NCI-H2029 (cell line): Measurements from ENCODE around the gene ZNF831.

ENCODE experiments used
- DNase-seq: peaks from one replicate; lab custom pipeline; 2025; lab: John Stamatoyannopoulos, UW

Gene ZNF831

GRCh38 chr20:59181936-59182335 is 18.3 kb downstream of the ZNF831 start:
- DNase-seq = no peak

- no peak for DNase-seq
Observed at GRCh38 chr20:59182401-59183044, 18.9 kb downstream of the ZNF831 start.

DNA sequence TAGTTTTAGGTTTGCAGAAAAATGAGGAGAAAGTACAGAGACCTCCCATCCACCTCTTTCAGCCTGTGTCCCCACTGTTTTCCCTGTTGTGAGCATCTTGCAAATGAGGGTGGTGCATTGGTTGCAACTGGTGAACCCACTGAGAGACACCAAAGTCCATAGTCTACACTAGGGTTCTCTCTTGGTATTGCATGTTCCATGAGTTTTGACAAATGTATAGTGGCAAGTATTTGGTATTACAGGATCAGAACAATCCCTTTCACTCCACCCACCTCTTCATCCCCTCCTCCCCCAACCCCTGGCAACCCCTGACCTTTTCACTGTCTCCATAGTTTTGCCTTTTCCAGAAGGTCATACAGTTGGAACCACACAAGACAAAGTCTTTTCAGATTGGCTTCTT is 20.1 kb downstream of the ZNF831 start:
- DNase-seq = no peak

GRCh38 chr20:59184880-59185447 is 21.3 kb downstream of the ZNF831 start:
- no peak for DNase-seq

GRCh38 chr20:59185809-59186208 is 22.2 kb downstream of the ZNF831 start:
- DNase-seq = no peak

GRCh38 chr20:59190466-59190865 is 26.8 kb downstream of the ZNF831 start:
- no peak for DNase-seq

DNA sequence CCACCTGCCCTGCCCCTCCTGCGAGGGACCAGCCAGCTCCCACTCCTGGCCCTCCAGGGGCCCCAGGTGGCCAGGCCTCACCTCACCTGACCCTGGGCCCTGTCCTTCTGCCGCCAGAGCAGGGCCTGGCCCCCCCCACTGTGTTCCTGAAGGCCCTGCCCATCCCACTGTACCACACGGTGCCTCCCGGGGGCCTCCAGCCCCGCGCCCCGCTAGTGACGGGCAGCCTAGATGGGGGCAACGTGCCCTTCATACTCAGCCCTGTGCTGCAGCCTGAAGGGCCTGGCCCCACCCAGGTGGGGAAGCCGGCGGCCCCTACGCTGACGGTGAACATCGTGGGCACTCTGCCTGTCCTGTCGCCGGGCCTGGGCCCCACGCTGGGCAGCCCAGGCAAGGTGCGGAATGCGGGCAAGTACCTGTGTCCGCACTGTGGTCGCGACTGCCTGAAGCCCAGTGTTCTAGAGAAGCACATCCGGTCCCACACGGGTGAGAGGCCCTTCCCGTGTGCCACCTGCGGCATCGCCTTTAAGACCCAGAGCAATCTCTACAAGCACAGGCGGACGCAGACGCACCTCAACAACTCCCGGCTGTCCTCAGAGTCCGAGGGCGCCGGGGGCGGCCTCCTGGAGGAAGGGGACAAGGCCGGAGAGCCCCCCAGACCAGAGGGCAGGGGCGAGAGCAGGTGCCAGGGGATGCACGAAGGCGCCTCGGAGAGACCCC is 27.6 kb downstream of the ZNF831 start:
- no peak for DNase-seq

DNA sequence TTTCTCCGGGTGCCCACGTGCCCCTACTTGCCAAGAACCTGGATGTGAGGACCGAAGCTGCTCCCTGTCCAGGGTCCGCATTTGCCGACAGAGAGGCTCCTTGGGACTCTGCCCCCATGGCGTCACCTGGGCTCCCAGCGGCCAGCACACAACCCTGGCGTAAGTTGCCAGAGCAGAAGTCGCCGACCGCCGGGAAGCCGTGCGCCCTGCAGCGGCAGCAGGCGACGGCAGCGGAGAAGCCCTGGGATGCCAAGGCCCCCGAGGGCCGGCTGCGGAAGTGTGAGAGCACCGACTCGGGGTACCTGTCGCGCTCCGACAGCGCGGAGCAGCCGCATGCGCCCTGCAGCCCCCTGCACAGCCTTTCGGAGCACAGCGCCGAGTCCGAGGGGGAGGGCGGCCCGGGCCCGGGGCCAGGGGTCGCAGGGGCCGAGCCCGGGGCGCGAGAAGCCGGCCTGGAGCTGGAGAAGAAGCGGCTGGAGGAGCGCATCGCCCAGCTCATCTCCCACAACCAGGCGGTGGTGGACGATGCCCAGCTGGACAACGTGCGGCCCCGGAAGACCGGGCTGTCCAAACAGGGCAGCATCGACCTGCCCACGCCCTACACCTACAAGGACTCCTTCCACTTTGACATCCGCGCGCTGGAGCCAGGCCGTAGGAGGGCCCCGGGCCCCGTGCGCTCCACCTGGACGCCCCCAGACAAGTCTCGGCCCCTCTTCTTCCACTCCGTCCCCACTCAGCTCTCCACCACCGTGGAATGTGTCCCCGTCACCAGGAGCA is 28.3 kb downstream of the ZNF831 start:
- no peak for DNase-seq

DNA sequence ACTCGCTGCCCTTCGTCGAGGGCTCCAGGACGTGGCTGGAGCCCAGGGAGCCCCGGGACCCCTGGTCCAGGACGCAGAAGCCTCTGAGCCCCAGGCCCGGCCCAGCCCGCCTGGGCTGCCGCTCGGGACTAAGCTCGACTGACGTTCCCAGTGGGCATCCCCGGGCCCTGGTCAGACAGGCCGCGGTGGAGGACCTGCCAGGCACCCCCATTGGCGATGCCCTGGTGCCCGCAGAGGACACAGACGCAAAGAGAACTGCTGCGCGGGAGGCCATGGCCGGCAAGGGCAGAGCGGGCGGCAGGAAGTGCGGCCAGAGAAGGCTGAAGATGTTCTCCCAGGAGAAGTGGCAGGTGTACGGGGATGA is 28.9 kb downstream of the ZNF831 start:
- DNase-seq = no peak

GRCh38 chr20:59193325-59193724 is 29.7 kb downstream of the ZNF831 start:
- no peak for DNase-seq

- no peak for DNase-seq
Observed at GRCh38 chr20:59194023-59194935, 30.7 kb downstream of the ZNF831 start.

- no peak for DNase-seq
Observed at GRCh38 chr20:59195316-59195993, 31.8 kb downstream of the ZNF831 start.

DNA sequence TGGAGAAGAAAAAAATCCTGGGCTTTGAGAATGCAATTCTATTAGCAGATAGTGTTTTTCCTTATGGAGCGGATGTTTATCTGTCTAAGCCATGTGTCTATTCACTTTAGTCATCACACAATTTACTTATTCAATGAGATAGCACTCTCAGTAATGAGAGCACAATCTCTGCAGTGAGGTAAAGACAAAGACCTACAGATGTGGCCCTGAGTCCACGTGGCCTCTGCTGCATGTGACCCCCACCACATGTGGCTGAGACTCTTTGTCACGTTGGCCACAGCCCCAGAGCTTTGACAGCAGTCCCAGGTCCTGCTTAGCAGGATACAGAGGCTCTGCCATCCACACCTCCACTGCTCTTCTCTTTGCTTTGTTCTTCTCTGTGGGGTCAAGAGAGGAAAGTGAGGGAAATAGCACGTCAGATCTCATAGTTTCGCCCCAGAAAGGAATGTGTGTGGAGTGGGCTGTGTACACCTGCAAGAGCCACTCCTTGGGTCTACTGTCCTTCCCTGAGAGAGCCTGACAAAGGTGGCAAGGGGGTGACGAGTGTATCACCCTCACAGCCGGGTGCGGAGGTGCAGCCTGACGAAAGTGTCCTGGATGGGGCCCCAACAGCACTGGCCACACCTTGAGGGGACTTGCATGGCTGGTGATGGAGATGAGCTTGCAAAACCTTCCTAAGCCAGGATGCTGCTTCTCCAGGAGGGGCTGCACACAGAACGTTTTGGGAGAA is 40.7 kb downstream of the ZNF831 start:
- DNase-seq = no peak

DNA sequence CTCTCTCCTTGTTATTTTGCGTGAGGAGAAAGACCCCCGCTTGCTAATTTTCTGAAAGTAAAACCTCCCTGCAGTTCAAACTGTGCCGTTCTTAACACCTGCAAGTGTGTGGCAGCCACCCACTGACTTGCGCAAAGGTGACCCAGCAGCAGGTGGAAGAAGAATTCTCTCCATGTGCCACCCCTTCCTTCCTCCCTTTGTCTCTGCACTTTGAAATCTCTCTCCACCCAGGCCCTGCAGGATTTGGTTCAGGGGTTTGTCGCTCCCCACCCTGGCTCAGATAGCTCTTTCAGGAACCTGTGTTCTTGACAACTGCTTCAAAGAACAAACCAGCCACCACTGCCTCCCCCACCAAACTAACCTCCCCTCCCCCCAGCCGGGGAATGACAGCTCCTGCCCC is 41.4 kb downstream of the ZNF831 start:
- DNase-seq = no peak

- no peak for DNase-seq
Observed at GRCh38 chr20:59207235-59207634, 43.6 kb downstream of the ZNF831 start.

DNA sequence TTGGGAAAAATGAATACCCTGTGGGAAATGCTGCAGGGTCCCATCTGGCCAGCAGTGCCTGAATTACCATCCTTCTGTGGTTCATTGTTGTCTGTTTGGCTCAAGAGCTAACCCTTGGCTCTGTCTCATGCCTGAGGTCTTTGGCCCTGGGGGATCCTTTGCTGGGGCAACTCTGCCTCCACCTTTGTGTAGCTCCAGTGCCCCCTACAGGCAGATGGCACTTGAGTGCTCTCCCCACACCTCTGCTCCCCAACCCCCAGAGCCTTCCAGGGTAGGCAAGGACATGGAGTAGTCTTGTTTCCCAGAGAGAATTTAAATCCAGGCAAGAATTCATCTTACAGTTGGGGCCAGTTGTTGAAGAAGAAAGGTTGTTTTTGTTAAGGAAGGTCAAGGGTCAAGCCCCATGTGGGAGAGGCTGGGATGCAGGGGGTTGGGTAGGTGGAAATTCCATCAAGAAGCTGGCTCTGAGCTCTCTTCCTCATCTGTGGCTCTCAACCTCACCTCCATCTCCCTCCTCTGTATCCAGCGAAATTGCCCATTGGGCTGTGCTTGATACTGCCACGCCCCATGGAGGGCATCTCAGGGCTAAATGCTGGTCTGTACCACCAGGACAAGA is 44.2 kb downstream of the ZNF831 start:
- DNase-seq = no peak

- DNase-seq = no peak
Observed at GRCh38 chr20:59210186-59210585, 46.6 kb downstream of the ZNF831 start.

- DNase-seq = no peak
Observed at GRCh38 chr20:59211208-59211765, 47.7 kb downstream of the ZNF831 start.

- no peak for DNase-seq
Observed at GRCh38 chr20:59214073-59214472, 50.5 kb downstream of the ZNF831 start.
